Left ventricle myocardium inferior (tissue), 1 donor: ENCODE results near the gene PYCARD. TPM values are rescaled to one million over a fixed set of nuclear protein-coding genes. Genes with fewer than 3 reads are reported as not detected.
"Not testable (repeated sequence)": the region's sequence is repeated elsewhere in the genome, so short reads cannot be mapped to it uniquely, and the experiment has no call there.

Experiments used
- DNase-seq: peaks from one replicate; pipeline ENCODE4 v3.0.0-alpha.2; 2020
- H3K27ac ChIP-seq: fragments of 200-600 bp; replicated peaks from 2 replicates; pipeline ENCODE4 v1.8.0; 2021
- H3K27me3 ChIP-seq: fragments of 200-600 bp; 2 replicates; pipeline ENCODE4 v1.8.0; 2021; ENCODE audit warnings: low read depth
- H3K36me3 ChIP-seq: fragments of 200-600 bp; 2 replicates; pipeline ENCODE4 v1.8.0; 2021
- H3K4me1 ChIP-seq: fragments of 200-600 bp; 2 replicates; pipeline ENCODE4 v1.8.0; 2021
- H3K4me3 ChIP-seq: fragments of 200-600 bp; 2 replicates; pipeline ENCODE4 v1.8.0; 2021; ENCODE audit warnings: mild to moderate bottlenecking, moderate library complexity
- H3K9me3 ChIP-seq: fragments of 200-600 bp; replicated peaks from 2 replicates; pipeline ENCODE4 v1.8.0; 2021
- intact Hi-C: fragments of 100-400 bp; cut with micrococcal nuclease; formaldehyde crosslinking; loops from one replicate; pipeline ENCODE4 v1.11.0; 2022
- total RNA-seq: library from RNA; stranded (reverse); fragmentation: NEBNext Ultra II Directional; extraction: Animal tissue kit (Norgen Biotek cat#: 25700); gene quantifications from one replicate; pipeline ENCODE4 v1.2.1, GENCODE V29; 2021
- TF ChIP-seq, protein P1 (sequence below): fragments of 200-600 bp; IDR thresholded peaks from 2 replicates; pipeline ENCODE4 v1.8.0; 2021; ENCODE audit warnings: antibody characterized with exemption, mild to moderate bottlenecking, borderline replicate concordance
- donor health status: DM: no; HTN: yes; CAD: no; lungs with severe emphysema.

The PYCARD gene
- total RNA-seq, 1 donor from 2014 or later, result 5.3 TPM

DNA sequence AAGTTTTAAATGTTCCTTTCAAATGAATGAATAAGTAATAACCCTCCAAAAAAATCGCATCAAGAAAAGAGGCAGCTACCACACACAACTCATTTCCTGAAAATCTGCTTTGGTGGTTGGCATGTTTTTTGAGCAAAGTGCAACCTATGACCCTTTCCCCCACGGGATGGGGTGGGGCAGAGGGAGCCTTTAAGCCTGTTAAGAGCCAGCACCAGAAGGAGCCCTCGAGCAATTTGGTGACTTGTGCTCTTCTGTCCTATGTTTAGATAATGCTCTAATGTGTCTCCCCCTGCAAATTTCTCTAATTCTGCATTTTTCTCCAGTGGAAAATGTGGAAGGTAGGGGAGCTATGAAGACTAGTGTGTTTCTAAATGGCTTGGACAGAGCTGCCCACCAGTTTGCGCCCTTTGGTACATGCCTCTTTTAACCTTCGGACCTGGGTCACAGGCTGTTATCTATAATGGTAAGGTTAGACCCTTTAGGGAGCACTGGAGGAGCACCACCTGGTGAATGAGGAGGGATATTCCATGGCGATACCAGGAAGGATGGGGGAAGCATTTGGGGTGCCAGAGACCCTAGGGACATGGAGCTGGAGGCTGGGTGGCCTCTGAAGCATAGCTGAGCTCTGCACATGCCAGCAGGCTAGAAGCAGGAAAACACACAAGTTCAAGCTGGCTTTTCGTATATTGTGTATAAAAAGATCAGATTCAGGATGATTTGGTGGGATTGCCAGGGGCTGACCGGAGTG lies 1.6 kb downstream of the PYCARD start:
- Histone ChIP-seq H3K27ac (no peak overlapping the region), H3K27me3 (no peaks in the 10 kb centered on the region), H3K4me3 (peak overlapping the region; percentile 85), H3K4me1 (peaks cover 33% of the 10 kb centered on the region), H3K9me3 (no peaks in the 10 kb centered on the region), H3K36me3 (peaks cover 14% of the 10 kb centered on the region)
- no peak for DNase-seq
- intact Hi-C loops, result no loop called here
- TF ChIP-seq, protein P1, sequence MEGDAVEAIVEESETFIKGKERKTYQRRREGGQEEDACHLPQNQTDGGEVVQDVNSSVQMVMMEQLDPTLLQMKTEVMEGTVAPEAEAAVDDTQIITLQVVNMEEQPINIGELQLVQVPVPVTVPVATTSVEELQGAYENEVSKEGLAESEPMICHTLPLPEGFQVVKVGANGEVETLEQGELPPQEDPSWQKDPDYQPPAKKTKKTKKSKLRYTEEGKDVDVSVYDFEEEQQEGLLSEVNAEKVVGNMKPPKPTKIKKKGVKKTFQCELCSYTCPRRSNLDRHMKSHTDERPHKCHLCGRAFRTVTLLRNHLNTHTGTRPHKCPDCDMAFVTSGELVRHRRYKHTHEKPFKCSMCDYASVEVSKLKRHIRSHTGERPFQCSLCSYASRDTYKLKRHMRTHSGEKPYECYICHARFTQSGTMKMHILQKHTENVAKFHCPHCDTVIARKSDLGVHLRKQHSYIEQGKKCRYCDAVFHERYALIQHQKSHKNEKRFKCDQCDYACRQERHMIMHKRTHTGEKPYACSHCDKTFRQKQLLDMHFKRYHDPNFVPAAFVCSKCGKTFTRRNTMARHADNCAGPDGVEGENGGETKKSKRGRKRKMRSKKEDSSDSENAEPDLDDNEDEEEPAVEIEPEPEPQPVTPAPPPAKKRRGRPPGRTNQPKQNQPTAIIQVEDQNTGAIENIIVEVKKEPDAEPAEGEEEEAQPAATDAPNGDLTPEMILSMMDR, result no peak

GRCh38 chr16:31200111-31200510 lies 2.4 kb downstream of the PYCARD start:
- H3K4me3 ChIP-seq, H3K27me3 ChIP-seq, DNase-seq, intact Hi-C loops, H3K27ac ChIP-seq, H3K9me3 ChIP-seq: not testable (repeated sequence)
- H3K36me3 ChIP-seq, result peaks cover 23% of the 10 kb centered on the region
- peaks cover 33% of the 10 kb centered on the region for H3K4me1 ChIP-seq

- no peak overlapping the region for H3K27ac ChIP-seq
- no peak for DNase-seq
- H3K4me3 ChIP-seq, result no peak overlapping the region
- no peaks in the 10 kb centered on the region for H3K27me3 ChIP-seq
- H3K9me3 ChIP-seq, result no peaks in the 10 kb centered on the region
- H3K36me3 ChIP-seq, result peaks cover 28% of the 10 kb centered on the region
- peaks cover 33% of the 10 kb centered on the region for H3K4me1 ChIP-seq
- intact Hi-C loops, result no loop called here
- TF ChIP-seq, protein P1, result no peak
Measured at GRCh38 chr16:31199430-31200041, 3.0 kb downstream of the PYCARD start.

DNA sequence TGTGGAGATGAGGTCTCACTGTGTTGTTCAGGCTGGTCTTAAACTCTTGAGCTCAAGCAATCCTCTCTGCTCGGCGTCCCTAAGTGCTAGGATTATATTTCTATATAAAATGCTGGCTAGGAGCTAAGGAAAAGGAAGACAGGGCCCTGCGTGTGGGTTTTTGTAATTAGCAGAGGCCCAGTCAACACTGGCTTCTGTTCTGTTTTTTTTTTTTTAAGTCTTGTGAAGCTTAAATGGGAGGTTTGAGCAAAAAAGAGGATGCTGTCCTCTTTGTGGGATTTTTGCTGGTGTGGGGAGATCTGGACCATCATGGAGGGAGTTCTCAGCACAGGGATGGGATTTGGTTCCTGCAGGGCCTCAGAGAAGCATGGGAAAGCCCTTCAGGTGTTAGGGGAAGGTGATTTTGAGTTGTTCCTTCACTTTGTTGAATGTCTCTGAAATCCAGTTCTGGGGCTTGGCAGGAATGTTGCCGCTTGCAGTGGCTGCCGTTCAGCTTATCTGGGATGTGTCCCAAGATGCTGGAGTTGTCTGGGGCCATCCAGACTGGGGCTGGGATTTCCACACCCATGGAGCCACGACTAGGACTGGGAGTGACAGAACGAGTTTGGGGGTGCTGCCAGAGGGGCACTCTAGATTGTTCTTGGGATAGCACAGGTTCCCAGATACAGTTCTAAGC lies 4.2 kb downstream of the PYCARD start:
- Histone ChIP-seq H3K36me3 (peaks cover 40% of the 10 kb centered on the region), H3K4me1 (peaks cover 30% of the 10 kb centered on the region)
- intact Hi-C loops, result no loop called here

GRCh38 chr16:31196324-31197088 lies 6.1 kb downstream of the PYCARD start:
- TF ChIP-seq, protein P1, result no peak
- DNase-seq, result no peak
- H3K36me3 ChIP-seq, result peaks cover 59% of the 10 kb centered on the region
- H3K9me3 ChIP-seq, result no peaks in the 10 kb centered on the region
- intact Hi-C loops, result no loop called here
- no peaks in the 10 kb centered on the region for H3K27me3 ChIP-seq
- peaks cover 11% of the 10 kb centered on the region for H3K4me1 ChIP-seq
- H3K4me3 ChIP-seq, result no peak overlapping the region
- no peak overlapping the region for H3K27ac ChIP-seq

More for the DNA sequence above, 4.2 kb downstream of the PYCARD start:
- H3K9me3 ChIP-seq, result no peaks in the 10 kb centered on the region
- TF ChIP-seq, protein P1, result no peak
- no peak overlapping the region for H3K4me3 ChIP-seq
- H3K27ac ChIP-seq, result no peak overlapping the region
- no peaks in the 10 kb centered on the region for H3K27me3 ChIP-seq
- DNase-seq, result no peak

- H3K9me3 ChIP-seq, DNase-seq, intact Hi-C loops, H3K4me3 ChIP-seq, H3K27me3 ChIP-seq, H3K4me1 ChIP-seq, H3K27ac ChIP-seq: not testable (repeated sequence)
- H3K36me3 ChIP-seq, result peaks cover 65% of the 10 kb centered on the region
Measured at GRCh38 chr16:31195861-31196260, 6.7 kb downstream of the PYCARD start.
